GM18951 (cell line): ENCODE data around the gene SYF2.

ENCODE experiments used
- POLR2A ChIP-seq: IDR thresholded peaks from 4 replicates; pipeline ENCODE4 v1.6.1; 2011; ENCODE audit warnings: mild to moderate bottlenecking; ENCODE audit not compliant: insufficient read length, insufficient read depth; ENCODE audit errors: extremely low read depth
- in situ Hi-C: fragments of 300-500 bp; cut with MboI; formaldehyde crosslinking; loops from one replicate; pipeline ENCODE4 v1.12.0; 2022; ENCODE audit warnings: low sequenced_read_pairs, mixed read lengths, inconsistent platforms; ENCODE audit not compliant: unreplicated experiment

SYF2 gene

GRCh38 chr1:25206201-25206600 lies 26.1 kb downstream of the SYF2 start:
- in situ Hi-C loops: loop anchor here (5.0 kb wide), 1 partner anchor 359 kb away; no protein-coding TSS in a partner anchor
- no peak for TF ChIP-seq POLR2A

- no peak for TF ChIP-seq POLR2A
- in situ Hi-C loops: loop anchor here (5.0 kb wide), 1 partner anchor 358 kb away; no protein-coding TSS in a partner anchor
These were observed 26.5 kb downstream of the SYF2 start for GRCh38 chr1:25205786-25206185.

- no peak for TF ChIP-seq POLR2A
- in situ Hi-C loops: loop anchor here (5.0 kb wide), 1 partner anchor 358 kb away; no protein-coding TSS in a partner anchor
These were observed 27.4 kb downstream of the SYF2 start for GRCh38 chr1:25204797-25205480.

DNA sequence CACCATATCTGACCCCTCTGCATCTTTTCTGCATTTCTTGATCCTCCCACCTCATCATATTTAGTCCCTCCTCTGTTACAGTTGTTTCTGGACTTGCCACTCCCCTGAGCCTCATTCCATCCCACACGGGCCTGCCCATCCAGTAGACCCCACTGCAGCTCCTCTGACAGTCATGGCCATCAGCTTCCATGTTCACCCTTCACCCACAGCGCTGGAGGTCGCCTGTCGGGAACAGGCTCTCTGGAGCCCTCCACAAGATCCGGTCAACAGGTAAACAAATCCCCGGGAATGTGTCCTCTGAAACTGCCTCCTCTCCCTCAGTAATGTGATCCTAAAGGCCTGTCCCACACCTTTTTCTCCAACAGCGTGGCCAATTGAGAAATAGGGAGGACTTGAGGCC lies 31.3 kb downstream of the SYF2 start:
- TF ChIP-seq POLR2A: no peak
- in situ Hi-C loops: no loop called here

DNA sequence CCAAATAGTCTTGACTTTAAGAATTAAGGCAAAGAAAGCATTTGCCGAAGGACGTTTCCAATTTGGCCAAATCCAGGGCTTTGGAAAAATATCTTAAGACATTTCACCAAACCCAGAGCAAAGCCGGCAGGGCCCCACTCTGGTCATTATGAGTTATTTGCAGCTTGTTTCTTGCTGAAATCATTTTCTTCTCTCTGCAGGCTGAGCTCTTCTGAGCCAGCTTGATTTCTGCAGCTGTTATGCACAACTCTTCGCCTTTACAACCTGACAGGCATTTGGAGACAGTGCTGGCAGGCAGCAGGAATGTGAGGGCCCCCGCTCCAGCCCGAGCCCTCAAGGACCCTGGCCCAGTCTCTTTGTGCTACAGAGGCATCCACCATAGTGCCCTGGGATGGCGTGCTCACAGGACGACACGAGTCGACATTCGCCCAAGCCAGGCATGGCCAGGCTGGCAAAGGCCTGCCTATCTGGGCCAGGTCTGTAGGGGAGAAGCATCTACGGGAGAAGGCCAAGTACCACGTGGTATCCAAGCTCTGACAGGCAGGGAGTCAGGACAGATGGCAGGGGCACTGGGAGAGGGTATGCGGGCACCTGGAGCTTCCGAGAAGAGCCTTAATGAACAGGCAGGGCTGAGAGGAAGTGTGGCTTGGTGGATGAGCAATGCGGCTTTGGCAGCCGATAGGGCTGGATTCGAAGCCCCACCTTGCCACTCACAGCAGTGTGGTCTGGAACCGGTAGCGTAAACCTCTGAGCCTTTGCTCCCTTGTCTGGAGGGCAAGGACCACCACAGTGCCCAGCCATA lies 32.3 kb downstream of the SYF2 start:
- in situ Hi-C loops: no loop called here
- TF ChIP-seq POLR2A: no peak

DNA sequence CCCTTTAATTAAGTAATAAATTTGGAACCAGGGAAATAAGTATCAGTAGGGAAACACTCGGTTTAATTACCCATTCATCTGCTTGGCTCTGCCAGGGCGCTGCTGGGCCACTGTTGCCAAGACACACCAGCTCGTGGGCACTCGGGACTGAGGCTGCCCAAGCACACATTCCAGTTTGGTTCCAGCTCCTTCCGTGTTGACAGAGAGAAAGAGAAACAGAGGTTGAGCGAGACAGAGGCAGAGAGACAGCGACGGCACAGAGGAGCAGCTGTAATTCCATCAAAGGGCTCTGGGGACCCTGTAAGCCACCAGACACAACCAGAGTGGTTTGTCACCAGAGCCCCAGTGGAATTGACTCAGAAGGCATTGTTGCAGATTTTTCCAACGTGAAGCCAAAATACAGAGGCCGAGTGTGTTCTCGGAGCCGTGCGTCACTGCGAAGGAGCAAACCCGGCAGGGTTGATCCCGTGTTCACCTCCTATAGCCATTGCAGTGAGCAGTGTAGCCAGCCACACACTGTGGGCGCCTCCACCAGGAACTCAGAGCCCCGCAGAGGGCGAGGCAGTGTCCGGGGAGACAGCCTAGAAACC lies 33.5 kb downstream of the SYF2 start:
- in situ Hi-C loops: no loop called here
- TF ChIP-seq POLR2A: no peak

DNA sequence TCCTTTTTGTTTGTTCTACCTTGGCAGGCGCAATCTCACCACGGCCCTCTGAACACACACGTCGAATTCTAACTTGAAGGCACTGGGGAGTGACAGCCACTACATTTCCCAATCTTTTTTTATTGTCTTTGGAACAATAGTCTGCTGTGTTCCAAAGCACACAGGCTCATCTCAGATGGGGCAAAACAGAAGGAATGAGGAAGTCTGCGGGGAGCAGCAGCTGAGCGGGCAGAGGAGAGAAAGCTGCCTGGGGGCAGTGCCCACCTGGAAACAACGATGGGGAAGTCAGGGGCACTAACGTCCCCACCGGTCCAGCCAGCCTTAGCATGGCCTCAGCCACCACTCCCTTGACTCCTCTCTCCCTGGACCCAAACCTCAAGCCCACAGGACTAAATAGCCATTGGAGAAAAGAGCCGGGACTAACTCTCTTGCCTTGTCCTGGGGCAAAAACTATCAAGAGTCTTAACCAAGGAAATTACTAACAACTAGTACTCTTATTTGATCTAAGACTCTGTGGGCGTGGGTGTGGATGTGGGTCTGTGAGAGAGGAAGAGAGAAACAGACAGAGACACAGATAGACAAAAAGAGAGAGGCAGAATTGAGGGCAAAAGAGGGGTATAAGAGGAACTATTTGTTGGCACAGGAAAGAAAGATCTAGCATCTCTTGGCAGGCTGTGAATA lies 34.2 kb downstream of the SYF2 start:
- in situ Hi-C loops: no loop called here
- no peak for TF ChIP-seq POLR2A

DNA sequence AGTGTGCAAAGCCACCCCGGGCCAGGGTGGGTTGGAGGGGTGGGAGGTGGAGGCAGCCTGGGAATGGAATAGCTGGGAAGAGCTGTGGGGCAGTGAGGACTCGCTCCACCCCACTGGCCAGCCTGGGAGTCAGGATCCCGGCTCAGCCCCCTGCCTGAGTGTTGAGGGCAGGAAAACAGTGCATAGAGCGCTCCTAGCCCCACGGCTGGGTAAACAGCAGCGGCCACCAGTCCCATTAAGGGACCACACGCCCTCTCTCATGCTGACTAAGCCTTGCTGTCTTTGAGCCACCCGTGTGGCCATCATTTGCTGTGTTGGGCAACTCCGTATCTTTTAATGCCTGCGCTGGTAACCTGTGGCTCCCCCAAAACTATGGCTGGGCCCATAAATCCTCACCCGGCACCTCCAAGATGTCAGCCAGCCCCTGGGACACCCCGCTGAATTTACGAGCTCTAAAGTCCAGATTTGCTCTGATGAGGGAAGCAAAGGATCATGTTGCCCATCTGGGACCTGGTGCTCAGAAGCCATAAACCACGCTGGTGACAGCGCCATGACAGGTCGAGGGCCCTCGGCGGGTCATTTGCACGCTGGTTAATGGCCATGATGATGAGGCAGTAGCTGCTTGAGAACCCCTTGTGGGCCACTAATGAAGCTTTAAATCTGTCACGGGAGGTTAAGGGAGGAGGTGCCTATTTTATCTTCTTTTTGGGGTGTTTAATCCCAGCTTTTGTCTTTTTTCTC lies 34.9 kb downstream of the SYF2 start:
- TF ChIP-seq POLR2A: no peak

DNA sequence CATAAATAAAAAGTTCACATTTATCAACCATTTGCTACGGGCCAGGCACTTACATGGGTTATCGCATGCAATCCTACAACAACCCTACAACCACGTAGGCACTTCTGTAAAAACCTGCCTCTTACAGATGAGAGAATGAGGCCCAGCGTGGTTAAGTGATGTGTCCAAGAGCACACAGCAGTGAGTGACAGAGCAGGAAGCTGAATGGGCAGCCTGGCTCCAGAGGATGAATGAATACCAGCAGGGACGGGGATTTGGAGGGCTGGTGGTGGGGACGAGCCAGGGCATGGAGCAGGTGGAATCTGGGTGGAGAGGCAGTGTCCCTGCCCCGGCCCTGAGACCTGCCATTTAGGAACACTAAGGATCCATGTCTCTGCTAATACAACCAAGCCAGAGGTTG lies 35.5 kb downstream of the SYF2 start:
- in situ Hi-C loops: no loop called here

More for the DNA sequence above, 34.9 kb downstream of the SYF2 start:
- in situ Hi-C loops: no loop called here

GRCh38 chr1:25195835-25196234 lies 36.5 kb downstream of the SYF2 start:
- TF ChIP-seq POLR2A: no peak
- in situ Hi-C loops: no loop called here

More for the DNA sequence above, 35.5 kb downstream of the SYF2 start:
- TF ChIP-seq POLR2A: no peak

- TF ChIP-seq POLR2A: no peak
- in situ Hi-C loops: no loop called here
These were observed 37.7 kb downstream of the SYF2 start for GRCh38 chr1:25194572-25195020.

DNA sequence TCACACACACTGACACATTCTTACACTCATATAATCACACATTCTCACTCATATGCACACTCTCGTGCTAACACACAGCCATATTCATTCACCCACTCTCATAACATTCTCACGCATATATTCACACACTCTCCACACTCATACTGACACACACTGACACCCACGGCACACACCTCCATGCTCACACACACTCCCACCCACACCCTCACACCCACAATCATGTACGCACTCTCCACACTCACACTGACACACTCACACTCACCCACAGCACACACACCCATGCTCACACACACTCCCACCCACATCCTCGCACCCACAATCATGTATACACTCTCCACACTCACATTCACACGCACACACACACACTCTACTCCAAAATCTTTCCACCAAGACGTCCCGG lies 38.2 kb downstream of the SYF2 start:
- in situ Hi-C loops: no loop called here

More for the DNA sequence above, 38.2 kb downstream of the SYF2 start:
- no peak for TF ChIP-seq POLR2A
